ENCODE results near the gene CUL2.
"Not testable (repeated sequence)": the region's sequence is repeated elsewhere in the genome, so short reads cannot be mapped to it uniquely, and the experiment has no call there.

CUL2 gene

DNA sequence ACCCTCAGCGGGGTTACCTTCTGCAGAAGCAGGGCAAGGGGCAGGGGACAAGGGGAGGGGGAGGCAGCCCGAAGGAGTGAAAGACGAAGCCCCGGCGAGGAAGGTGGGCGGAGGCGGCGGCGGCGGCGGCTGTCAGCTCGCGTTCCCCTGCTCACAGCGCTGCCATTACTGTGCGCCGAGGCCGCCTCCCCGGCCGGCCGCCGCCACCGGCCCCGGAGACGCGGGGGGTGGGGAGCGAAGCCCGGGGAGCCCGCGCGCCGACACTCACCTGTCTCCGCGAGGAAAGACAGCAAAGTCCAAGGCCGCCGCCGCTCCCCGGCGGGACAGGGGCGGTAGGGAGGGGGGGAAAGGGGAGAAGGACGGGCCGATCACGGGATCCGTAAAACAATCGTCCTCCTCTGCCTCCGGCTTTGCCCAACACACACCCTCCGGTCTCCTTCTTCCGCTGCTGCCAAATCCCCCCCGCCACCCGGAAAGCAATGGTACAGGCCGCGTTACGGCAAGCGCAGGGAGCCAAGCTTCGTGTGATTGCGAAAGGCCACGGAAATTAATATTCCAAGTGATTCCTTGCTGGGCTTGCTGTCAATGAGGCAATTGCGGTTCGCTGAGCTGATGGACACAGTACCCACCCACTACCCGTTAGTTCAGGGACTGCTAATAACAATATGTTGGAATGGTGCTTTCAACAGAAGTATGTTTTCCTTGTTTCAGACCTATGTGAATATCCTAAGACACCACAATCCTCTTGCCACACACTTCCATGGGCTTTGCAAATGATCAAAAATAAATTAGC lies at the start of gene CUL2:
Gene CUL2, minus strand, starts transcription at position 180 of the 793 bp plus-strand sequence. CDS start 19,024 bp downstream, outside the sequence.
- peak; percentile 98 for DNase-seq (ENCODE audit: low spot score)

DNA sequence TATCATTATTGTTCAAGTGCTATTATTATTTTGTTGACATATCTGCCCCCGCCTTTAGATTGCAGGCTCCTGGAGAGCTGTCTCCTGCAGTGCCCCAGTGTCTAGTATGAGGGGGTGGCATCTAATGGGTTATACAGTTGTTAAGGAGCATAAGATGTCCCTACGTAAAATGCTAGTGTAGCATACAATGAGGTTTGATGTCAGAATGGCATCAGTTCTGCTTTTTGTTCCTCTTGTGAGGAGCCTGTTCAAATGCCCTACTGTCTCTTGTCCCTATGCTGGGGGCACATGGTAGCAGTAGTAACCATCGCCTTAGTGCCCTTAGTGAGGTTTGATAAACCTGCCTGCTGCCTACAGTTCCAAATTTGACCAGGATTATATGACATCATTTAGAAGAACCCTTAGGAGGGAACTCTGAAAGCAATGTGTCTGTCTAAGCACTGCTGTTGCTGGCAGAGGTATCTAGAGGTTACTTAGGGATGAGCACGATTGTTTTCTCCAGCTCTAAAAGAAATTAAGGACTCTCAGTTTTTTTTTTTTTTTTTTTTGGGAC lies 46.2 kb upstream of the CUL2 start:
- no peak for DNase-seq (ENCODE audit: low spot score)

DNA sequence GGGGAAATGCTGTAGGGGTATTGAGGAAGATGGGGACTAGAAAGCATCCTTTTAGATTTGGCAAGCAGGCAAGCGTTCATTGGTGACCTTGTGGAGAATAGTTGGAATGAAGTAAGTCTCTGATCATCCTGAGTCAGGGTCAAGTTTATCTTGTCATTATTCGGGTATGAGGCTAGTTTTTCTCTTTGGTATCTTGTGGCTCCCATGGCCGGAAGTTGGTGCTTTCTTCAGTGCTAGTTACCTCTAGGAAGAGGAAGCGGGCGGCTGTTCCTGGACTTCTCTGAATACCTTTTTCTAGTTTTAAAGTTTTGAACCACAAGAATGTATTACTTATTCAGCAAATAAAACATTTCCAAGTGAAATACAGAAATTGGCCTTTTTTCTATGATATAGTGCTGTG lies 45.7 kb upstream of the CUL2 start:
- DNase-seq (ENCODE audit: low spot score): no peak

DNA sequence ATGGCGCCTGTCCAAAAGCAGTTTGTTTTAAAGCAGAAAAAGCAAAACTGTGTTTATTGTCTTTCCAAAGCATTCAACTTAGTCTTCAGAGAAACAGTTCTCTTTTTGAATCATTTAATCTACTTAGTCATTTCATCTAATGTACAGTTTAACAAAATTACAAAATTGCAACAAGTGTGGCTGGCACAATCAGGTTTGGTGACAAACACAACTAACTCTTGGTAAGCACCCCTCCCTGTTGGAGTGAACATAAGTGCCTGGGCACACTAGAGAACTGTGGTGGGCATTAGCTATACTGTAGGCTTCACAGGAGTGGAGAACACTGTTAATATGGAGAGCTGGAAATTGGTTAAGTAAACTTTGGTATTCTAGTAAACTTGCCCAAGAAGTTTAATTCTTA lies 43.4 kb upstream of the CUL2 start:
- DNase-seq (ENCODE audit: low spot score): no peak

DNA sequence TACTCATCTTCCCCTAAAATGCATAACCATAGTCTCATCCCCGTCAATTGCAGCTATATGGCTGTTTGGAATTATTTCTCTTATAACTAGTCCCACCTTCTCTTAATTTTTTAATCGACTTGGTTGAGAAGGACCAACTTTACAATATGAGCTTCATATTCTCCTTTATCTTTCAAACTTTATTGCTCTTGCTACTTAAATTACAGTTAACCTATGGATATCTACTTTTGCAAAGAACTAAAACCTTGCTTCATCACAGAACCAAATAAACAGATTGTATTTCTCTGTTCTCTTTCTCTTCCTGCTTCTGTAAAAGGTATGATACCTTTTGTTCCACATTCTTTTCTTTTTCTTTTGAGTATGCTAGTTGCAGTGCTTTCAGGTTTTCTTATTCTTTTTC lies 42.6 kb upstream of the CUL2 start:
- no peak for DNase-seq (ENCODE audit: low spot score)

DNA sequence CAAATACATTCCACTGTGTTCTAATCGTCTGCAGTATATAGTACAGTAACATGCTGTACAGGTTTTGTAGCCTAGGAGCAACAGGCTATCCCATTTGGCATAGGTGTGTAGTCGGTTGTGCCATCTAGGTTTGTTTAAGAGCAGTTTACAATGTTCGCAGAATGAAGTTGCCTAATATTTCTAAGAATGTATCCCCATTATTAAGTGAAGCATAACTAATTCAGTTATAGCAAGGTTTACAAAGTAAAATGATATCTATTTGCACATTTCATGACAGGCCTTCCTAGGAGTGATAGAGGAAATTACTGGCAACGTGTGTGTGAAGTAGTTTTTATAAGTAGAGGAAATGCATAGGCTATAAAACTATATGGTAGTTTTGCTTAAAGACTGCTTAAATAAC lies 40.5 kb upstream of the CUL2 start:
- no peak for DNase-seq (ENCODE audit: low spot score)

DNA sequence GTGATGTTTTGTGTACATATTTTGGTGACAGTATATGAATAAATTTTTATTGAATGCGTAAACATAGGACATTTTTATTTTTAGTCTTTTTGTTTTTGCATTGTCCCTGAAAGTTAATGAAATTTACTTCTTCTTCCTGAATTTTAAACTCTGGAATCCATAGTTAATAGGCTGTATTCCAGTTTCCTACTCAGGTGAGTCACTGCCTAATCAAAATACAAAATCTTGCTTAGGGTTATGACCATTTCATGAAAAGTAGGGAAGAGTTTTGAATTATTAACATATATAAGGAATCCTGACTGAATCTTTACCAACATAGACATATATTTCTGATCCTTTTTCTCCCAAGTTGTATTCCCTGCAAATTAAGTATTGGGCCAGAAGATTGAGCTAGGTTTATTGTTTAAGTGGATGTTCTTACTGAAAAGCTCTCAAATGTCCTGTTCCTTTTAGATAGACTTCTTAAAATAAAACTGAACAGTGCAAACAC lies 39.1 kb upstream of the CUL2 start:
- DNase-seq (ENCODE audit: low spot score): no peak

DNA sequence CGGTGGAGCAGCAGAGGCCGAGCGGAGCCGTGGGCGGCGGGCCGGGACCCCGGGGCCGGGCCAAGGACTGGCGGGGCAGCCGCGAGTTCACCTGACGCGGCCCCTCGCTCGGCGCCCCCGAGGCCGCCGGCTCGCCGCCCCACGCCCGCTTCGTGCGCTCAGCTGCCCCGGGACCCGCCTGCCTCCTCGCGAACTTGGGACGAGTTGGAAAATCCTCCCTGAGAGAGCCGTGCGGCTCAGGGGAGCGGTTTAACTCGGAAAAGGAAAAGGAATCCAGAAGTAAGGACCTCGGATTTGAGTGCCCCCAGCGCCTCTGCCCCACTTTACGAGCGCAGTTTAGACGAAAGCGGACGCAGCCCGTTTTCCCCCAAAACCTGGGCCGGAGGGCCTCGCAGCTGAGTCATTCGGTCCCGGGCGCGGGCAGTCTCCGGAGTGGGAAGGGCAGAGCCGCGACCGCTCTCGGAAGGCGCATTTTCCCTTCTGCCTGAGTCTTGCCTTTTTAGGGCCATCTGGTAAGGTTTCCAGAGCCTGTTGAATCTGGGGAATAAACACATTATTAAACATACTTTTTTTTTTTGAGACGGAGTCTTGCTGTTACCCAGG lies 37.2 kb upstream of the CUL2 start:
- peak; percentile 63 for DNase-seq (ENCODE audit: low spot score)

DNA sequence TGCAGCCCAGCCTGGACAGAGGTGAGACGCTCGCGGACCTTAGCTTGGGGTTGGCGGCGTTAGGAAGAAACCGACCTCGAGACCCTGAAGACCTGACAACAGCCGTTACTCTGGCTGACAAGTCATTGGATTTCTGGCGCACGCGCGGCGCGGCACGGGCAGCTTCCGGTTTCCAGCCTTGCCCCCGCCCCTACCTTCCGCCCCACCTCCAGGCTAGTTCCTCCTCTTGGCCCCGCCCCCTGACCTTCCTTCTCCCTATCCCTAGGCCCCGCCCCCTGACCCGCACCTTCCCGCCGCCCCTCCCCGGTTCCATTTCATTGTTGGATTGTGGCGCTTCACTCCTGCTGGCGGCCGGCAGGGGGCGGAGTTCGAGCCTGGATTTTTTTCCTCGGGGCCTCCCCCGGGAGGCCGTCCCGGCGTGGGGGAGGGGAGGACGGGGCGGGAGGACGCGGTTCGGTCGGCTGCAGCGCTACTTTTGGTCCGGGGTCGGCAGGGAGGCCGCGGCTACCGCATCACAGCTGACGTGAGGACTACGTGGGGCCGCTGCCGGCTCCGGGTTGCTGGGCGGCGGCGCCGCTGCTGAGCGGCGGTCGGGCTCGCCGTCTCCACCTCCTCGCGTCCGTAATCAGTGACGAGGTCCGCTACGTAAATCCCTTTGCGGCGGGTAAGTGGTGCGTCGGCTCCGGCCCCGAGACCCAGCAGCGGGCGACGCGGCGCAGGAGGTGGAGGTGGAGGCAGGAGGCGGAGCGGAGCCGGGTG lies 36.6 kb upstream of the CUL2 start, which contains the start of gene CREM:
Gene CREM, plus strand, starts transcription at position 317 of the 759 bp plus-strand sequence. CDS start 10,990 bp downstream, outside the sequence.
- DNase-seq (ENCODE audit: low spot score): peak; percentile 98

DNA sequence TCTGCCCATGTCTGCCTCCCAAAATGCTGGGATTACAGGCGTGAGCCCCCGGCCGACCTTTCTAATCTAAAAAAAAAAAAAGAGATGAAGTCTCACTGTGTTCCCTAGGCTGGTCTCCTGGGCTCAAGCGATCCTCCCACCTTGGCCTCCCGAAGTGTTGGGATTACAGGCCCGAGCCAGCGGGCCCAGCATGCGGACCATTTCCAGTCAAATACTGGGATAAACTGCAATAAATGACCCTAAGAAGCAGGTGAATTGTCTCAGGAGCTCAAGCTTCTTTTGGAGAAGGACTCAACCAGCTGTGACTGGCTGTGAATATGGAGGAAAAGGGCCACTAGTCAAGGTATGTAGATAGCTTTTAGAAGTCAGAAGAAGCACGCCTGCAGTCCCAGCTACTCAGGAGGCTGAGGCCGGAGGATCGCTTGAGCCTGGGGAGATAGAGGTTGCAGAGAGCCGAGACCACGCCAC lies 36.0 kb upstream of the CUL2 start:
- no peak for DNase-seq (ENCODE audit: low spot score)

DNA sequence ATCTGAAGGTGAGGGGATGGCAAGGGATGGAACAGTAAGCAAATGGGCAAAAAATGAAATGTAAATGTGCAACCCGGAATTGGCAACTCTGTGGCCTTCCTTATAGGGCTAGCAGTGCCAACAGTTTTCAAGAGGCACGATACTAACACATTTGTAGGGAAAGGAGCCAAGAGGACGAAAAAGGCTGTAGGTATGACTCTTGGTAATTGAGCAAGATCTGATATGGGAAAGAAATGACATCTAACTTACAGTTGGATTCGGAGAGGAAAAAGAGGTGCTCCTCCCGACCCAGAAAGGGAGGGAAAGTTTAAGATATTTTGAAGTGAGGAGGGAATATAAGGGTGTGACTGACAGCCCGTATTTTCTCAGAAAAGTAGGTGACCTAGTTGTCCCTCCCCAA lies 34.4 kb upstream of the CUL2 start:
- no peak for DNase-seq (ENCODE audit: low spot score)

DNA sequence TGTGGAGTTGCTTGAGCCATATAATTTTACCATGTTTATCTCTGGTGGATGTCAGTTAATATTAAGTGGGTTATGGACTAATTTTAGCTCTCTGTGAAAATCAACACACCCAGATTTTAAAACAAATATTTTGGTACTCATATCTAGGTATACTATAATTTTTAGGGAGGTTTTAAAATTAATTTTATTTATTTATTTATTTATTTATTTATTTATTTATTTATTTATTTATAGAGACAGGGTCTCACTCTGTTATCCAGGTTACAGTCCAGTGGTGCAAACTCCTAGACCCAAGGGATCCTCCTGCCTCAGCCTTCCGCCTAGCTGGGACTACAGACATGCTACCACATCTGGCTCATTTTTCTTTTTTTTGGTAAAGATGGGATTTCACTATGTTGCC lies 29.2 kb upstream of the CUL2 start:
- DNase-seq (ENCODE audit: low spot score): no peak

DNA sequence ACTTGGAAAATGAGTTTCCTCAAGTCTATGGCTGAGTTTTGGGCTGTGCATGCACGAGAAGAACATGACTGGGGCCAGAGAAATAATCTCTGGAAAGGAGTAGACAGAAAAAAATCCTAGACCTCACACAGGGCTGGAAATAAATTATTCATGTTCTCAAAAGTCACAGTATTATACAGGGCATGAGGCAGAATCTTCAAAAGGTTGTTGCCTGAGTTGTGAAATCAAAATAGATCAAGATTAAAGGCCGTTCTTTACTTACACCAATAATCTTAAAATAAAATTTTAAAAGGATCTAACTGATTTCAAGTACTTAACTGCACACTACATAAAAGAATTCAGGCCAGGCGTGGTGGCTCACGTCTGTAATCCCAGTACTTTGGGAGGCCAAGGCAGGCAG lies 22.4 kb upstream of the CUL2 start:
- DNase-seq (ENCODE audit: low spot score): no peak

DNA sequence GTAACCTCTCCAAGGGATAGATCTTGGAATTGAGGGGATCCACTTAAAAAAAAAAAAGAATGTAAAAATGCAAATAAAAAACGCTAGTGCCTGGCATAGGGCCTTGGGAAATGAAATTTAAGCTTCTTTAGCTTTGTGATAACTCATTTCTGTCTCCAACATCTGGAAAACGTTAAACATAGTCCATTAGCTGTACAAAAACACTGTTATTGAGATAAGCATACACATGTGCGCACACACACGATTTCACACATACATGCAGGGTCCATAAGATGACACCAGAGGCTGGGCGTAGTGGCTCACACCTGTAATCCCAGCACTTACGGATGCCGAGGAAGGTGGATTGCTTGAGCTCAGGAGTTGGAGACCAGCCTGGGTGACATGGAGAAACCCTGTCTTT lies 13.7 kb upstream of the CUL2 start:
- DNase-seq (ENCODE audit: low spot score): no peak

DNA sequence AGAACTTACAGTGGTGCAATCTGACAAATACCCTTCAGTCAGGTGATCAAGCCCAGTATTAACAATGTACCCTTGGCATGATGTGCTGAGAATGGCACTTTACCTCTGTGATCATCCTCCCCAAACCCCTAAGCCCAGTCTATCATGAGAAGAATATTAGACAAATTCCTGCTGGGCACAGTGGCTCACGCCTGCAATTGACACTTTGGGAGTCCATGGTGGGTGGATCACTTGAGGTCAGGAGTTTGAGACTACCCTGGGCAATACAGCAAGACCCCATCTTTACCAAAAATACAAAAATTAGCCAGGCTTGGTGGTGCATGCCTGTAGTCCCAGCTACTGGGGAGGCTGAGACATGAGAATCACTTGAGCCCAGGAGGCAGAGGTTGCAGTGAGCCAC lies 7.4 kb upstream of the CUL2 start:
- DNase-seq (ENCODE audit: low spot score): no peak

DNA sequence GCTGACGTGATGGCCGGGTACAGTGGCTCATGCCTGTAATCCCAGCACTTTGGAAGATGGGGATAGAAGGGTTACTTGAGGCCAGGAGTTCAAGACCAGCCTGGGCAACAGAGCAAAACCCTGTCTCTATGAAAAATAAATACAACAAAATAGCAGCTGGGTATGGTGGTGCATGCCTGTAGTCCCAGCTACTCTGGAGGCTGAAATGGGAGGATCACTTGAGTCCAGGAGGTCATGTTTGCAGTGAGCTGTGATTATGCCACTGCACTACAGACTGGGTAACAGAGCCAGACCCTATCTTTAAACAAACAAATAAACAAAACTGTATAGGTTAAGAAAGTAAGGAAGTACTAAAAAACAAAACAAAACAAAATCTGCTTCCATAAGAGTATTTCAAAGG lies 6.2 kb upstream of the CUL2 start:
- no peak for DNase-seq (ENCODE audit: low spot score)

DNA sequence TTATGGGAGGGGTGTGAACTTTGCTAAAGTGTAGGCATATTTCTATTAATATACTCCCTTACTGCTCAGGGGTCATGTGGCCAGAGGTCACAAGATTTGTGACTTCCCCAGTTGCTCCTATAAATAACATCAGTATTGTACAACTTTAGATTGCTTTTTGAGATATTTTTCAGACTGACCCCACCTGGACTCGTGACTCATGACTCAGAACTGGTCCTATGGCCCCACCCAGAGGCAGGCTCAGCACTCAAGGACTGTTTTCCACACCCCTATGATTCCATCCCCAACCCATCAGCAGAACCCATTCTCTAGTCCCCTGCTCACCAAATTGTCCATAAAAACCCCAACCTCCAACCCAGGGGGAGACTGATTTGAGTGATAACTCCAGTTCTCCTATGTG lies 2.7 kb upstream of the CUL2 start:
- no peak for DNase-seq (ENCODE audit: low spot score)

DNA sequence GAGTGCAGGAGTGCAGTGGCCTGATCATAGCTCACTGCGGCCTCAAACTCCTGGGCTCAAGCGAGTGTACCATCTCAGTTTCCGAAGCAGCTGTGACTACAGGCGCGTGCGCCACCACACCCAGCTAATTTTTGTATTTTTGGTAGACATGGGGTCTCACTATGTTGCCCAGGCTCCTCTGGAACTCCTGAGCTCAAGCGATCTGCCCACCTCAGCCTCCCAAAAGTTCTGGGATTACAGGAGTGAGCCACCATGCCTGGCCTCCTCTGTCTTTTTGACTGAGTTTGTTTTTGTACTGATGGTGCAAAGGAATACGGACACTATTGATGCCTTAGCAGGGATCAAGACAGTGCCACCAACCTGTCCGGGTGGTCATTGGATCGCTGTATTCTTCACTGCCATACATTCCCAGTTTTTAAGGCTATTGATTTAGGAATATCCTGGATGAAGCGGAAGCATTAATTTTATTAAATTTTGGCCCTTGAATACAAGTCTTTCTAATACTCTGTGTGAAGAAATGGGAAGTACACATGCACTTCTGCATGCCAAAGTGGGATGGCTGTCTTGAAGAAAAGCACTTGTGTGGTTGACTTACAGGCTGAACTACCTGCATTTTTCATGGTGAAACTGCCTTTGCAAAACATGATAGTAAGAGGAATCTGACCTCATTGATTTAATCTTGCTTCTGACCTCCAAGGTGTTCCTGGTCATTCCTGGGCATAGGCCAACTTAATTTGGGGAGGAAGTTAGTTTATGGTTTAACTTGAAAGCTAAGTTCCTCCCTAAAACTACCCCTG lies 2.1 kb upstream of the CUL2 start:
- DNase-seq (ENCODE audit: low spot score): no peak

DNA sequence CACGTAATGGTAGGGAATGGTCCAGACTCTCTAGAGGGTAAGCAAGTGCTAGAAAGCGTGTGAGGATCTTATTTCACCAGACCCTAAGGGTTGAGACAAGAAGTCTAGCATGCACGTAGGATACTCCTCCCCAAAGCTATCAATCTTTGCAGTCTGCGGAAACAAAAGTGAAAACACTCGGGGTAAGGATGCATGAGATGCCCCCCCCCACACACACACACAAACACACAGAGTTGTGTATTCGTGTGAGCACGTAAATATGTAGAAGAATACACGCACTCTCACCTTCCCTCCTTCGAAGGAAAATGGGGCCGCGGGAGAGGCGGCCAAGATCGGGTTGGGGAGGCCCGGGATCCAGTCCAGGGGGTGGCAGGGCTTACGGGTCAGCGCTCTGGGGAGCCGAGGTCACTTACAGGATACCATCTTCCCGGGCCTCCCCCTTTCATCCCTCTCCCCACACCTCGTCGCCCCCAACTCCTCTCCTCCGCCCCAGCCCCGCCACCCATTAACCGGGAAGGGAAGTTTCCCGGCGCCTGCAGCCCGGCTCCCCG lies 455 bp downstream of the CUL2 start:
- peak; percentile 23 for DNase-seq (ENCODE audit: low spot score)

DNA sequence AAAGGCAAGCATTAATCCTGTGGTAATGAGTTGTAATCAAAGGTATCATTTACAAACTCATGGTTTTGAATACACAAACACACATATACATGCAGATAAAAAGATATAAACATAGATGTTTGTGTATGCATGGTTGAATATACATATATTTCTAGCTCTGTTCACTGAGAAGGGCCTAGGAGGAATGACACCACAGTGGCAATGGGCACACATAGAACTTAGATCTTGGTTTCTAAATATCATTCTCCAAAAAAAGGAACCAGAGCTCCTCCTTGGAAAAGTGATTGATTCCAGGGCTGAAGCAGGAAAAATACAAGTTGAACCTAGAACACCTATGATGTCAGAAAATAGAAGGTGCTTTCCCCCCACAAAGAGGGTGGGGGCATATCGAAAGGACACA lies 6.9 kb downstream of the CUL2 start:
- DNase-seq (ENCODE audit: low spot score): no peak

DNA sequence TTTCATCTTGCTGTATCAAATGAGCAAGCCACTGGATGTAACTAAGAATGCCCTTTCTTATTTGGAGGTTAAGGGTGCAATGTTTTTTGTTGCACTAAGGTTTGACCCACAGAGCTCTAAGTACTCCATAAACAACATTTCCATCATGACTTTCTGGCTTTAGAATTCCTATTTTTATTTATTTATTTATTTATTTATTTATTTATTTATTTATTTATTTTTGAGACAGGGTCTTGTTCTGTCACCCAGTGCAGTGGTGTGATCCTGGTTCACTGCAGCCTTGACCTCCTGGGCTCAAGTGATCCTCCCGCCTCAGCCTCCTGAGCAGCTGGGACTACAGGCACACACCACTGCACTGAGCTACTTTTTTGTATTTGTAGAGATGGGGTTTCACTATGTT lies 9.9 kb downstream of the CUL2 start:
- not testable (repeated sequence) for DNase-seq (ENCODE audit: low spot score)
